ENCODE measurements around the gene TP63.

TP63 gene

GRCh38 chr3:189862385-189862998 lies 231.3 kb downstream of the TP63 start:
- no peak for DNase-seq (ENCODE audit: low read depth in 2 of 2)

- no peak for DNase-seq (ENCODE audit: low read depth in 2 of 2)
Measured at GRCh38 chr3:189863031-189863430, 231.8 kb downstream of the TP63 start.

- no peak for DNase-seq (ENCODE audit: low read depth in 2 of 2)
Measured at GRCh38 chr3:189868061-189868460, 236.9 kb downstream of the TP63 start.

- no peak for DNase-seq (ENCODE audit: low read depth in 2 of 2)
Measured at GRCh38 chr3:189869165-189869564, 238.0 kb downstream of the TP63 start.

GRCh38 chr3:189871418-189871817 lies 240.2 kb downstream of the TP63 start:
- DNase-seq (ENCODE audit: low read depth in 2 of 2) = no peak

GRCh38 chr3:189883113-189883753 lies 252.0 kb downstream of the TP63 start:
- DNase-seq (ENCODE audit: low read depth in 2 of 2) = no peak

GRCh38 chr3:189890496-189890895 lies 259.3 kb downstream of the TP63 start:
- DNase-seq (ENCODE audit: low read depth in 2 of 2) = no peak

GRCh38 chr3:189896533-189896932 lies 265.3 kb downstream of the TP63 start:
- DNase-seq (ENCODE audit: low read depth in 2 of 2) = no peak

GRCh38 chr3:189897406-189897805 lies 266.2 kb downstream of the TP63 start:
- DNase-seq (ENCODE audit: low read depth in 2 of 2) = no peak

GRCh38 chr3:189898559-189899153 lies 267.5 kb downstream of the TP63 start:
- no peak for DNase-seq (ENCODE audit: low read depth in 2 of 2)

- no peak for DNase-seq (ENCODE audit: low read depth in 2 of 2)
Measured at GRCh38 chr3:189899186-189899585, 268.0 kb downstream of the TP63 start.

- no peak for DNase-seq (ENCODE audit: low read depth in 2 of 2)
Measured at GRCh38 chr3:189900578-189900977, 269.4 kb downstream of the TP63 start.

- no peak for DNase-seq (ENCODE audit: low read depth in 2 of 2)
Measured at GRCh38 chr3:189901481-189901880, 270.3 kb downstream of the TP63 start.

- no peak for DNase-seq (ENCODE audit: low read depth in 2 of 2)
Measured at GRCh38 chr3:189902230-189903186, 271.3 kb downstream of the TP63 start.

- DNase-seq (ENCODE audit: low read depth in 2 of 2) = no peak
Measured at GRCh38 chr3:189903562-189904250, 272.5 kb downstream of the TP63 start.

- no peak for DNase-seq (ENCODE audit: low read depth in 2 of 2)
Measured at GRCh38 chr3:189907803-189908202, 276.6 kb downstream of the TP63 start.

GRCh38 chr3:189908646-189909045 lies 277.5 kb downstream of the TP63 start:
- no peak for DNase-seq (ENCODE audit: low read depth in 2 of 2)

GRCh38 chr3:189909139-189909538 lies 277.9 kb downstream of the TP63 start:
- no peak for DNase-seq (ENCODE audit: low read depth in 2 of 2)

- no peak for DNase-seq (ENCODE audit: low read depth in 2 of 2)
Measured at GRCh38 chr3:189909573-189909972, 278.4 kb downstream of the TP63 start.

GRCh38 chr3:189911001-189911400 lies 279.8 kb downstream of the TP63 start:
- no peak for DNase-seq (ENCODE audit: low read depth in 2 of 2)

GRCh38 chr3:189914799-189915198 lies 283.6 kb downstream of the TP63 start:
- DNase-seq (ENCODE audit: low read depth in 2 of 2) = no peak

GRCh38 chr3:189921770-189922169 lies 290.6 kb downstream of the TP63 start:
- DNase-seq (ENCODE audit: low read depth in 2 of 2) = no peak
